ENCODE measurements around the gene SOX6.
A peak's percentile ranks its signal among the peaks of the same experiment; 100 is the strongest.

DNA sequence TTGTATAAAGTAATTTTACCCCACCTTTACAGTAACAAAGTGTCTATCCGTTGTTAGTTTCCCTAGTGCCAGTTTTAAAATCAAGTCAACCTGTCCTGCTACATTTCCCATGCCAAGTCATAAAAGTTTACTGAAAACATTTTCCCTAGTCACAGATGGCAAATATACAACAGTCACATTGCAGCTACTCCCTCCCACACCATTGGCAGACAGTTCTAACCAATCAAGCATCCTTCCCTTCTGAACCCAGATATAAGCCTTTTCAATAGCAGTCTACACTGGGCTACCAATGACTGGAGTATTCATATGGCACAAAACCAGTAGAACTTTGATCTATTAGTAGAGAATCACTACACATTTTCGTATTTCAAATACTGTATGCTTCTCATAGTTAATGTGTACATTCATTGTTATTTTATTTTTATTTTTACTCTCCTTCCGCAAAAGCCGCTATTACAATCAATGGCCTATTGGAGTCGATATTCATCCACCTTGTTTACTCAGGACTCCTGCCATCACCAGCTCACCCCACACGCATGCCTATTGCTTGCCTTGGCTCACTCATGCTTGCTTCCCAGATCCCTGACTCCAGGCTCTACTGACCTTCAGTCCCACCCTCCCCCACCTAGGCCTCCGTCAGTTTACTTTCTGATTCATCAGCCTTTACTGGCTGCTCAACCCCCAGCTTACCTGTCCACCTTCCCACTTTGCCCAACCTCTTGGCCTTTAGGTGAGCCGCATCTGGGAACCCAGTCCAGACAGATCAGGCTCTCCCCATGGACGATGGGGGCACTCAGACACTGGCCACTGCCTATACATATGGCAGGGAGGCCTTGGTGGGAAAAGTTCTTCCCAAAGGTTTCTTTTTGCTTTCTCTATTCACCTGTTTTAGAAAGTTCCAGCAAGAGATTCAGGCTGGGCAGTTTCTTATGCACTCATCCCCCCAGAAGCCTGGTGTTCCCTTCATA is 408.4 kb downstream of the SOX6 start:
- TF ChIP-seq POLR2AphosphoS5 (IDR thresholded peaks at IDR 0.05), result peak; percentile 67
- TF ChIP-seq, protein P1, sequence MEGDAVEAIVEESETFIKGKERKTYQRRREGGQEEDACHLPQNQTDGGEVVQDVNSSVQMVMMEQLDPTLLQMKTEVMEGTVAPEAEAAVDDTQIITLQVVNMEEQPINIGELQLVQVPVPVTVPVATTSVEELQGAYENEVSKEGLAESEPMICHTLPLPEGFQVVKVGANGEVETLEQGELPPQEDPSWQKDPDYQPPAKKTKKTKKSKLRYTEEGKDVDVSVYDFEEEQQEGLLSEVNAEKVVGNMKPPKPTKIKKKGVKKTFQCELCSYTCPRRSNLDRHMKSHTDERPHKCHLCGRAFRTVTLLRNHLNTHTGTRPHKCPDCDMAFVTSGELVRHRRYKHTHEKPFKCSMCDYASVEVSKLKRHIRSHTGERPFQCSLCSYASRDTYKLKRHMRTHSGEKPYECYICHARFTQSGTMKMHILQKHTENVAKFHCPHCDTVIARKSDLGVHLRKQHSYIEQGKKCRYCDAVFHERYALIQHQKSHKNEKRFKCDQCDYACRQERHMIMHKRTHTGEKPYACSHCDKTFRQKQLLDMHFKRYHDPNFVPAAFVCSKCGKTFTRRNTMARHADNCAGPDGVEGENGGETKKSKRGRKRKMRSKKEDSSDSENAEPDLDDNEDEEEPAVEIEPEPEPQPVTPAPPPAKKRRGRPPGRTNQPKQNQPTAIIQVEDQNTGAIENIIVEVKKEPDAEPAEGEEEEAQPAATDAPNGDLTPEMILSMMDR (IDR thresholded peaks at IDR 0.05), result no peak

Data from prostate gland (tissue), 2 donors.